GM23338 (cell line): ENCODE data around the gene TRIM31. TPM values are rescaled to one million over a fixed set of nuclear protein-coding genes. Genes with fewer than 3 reads are reported as not detected.

Experiments
- ATAC-seq: fragments of 200-7000 bp; cut with Tn5 transposase; 3 replicates; pipeline ENCODE4 v1.9.1; 2020
- DNase-seq: peaks from one replicate; pipeline ENCODE4 v3.0.0-alpha.2; 2015; ENCODE audit warnings: low spot score
- H2AFZ ChIP-seq: fragments of 200-600 bp; sonication (generic); 2 replicates; pipeline ENCODE4 v1.8.0; 2016; ENCODE audit warnings: antibody characterized with exemption, mild to moderate bottlenecking, moderate library complexity
- H3F3A ChIP-seq: fragments of 200-600 bp; sonication (generic); replicated peaks from 2 replicates; pipeline ENCODE4 v1.8.0; 2017; ENCODE audit warnings: antibody characterized with exemption, mixed run types, low read depth
- H3K27ac ChIP-seq: fragments of 200-600 bp; sonication (generic); 2 replicates; pipeline ENCODE4 v1.6.1; 2016; ENCODE audit warnings: low read depth
- H3K27me3 ChIP-seq: fragments of 200-600 bp; sonication (generic); 2 replicates; pipeline ENCODE4 v1.8.0; 2016; ENCODE audit warnings: mild to moderate bottlenecking, mixed run types, moderate library complexity; ENCODE audit not compliant: insufficient read depth
- H3K36me3 ChIP-seq: fragments of 200-600 bp; sonication (generic); 2 replicates; pipeline ENCODE4 v1.8.0; 2016; ENCODE audit warnings: mild to moderate bottlenecking; ENCODE audit not compliant: insufficient read depth
- H3K4me1 ChIP-seq: fragments of 200-600 bp; sonication (generic); 2 replicates; pipeline ENCODE4 v1.8.0; 2016; ENCODE audit warnings: mild to moderate bottlenecking, moderate library complexity; ENCODE audit not compliant: insufficient read depth
- H3K4me2 ChIP-seq: fragments of 200-600 bp; sonication (generic); 2 replicates; pipeline ENCODE4 v1.7.1; 2017; ENCODE audit warnings: mixed run types
- H3K4me3 ChIP-seq: fragments of 200-600 bp; sonication (generic); 2 replicates; pipeline ENCODE4 v1.6.1; 2016; ENCODE audit warnings: mixed run types
- H3K79me2 ChIP-seq: fragments of 200-600 bp; sonication (generic); replicated peaks from 2 replicates; pipeline ENCODE4 v1.8.0; 2017; ENCODE audit warnings: mild to moderate bottlenecking; ENCODE audit not compliant: insufficient read depth
- H3K9me2 ChIP-seq: fragments of 200-600 bp; sonication (generic); 2 replicates; pipeline ENCODE4 v1.8.0; 2017; ENCODE audit not compliant: insufficient read depth
- H4K20me1 ChIP-seq: fragments of 200-600 bp; sonication (generic); replicated peaks from 2 replicates; pipeline ENCODE4 v1.8.0; 2017; ENCODE audit warnings: mild to moderate bottlenecking; ENCODE audit not compliant: insufficient read depth
- H3K27ac Mint-ChIP-seq: 2 replicates; pipeline ENCODE4 v1.8.0; 2020; ENCODE audit warnings: inconsistent platforms, mild to moderate bottlenecking, moderate library complexity, mixed read lengths
- H3K27me3 Mint-ChIP-seq: 3 replicates; pipeline ENCODE4 v1.8.0; 2022; ENCODE audit warnings: low read depth, mild to moderate bottlenecking, moderate library complexity, mixed read lengths, inconsistent platforms; ENCODE audit not compliant: insufficient read depth, poor library complexity
- H3K36me3 Mint-ChIP-seq: 3 replicates; pipeline ENCODE4 v1.8.0; 2021; ENCODE audit warnings: low read depth, mild to moderate bottlenecking, inconsistent platforms, moderate library complexity, mixed read lengths
- H3K4me1 Mint-ChIP-seq: 3 replicates; pipeline ENCODE4 v1.8.0; 2020; ENCODE audit warnings: mild to moderate bottlenecking, inconsistent platforms, mixed read lengths
- H3K4me3 Mint-ChIP-seq: 3 replicates; pipeline ENCODE4 v1.8.0; 2021; ENCODE audit warnings: moderate library complexity, mild to moderate bottlenecking, inconsistent platforms, mixed read lengths
- H3K9me3 Mint-ChIP-seq: 3 replicates; pipeline ENCODE4 v1.8.0; 2020; ENCODE audit warnings: moderate library complexity, mild to moderate bottlenecking, inconsistent platforms, mixed read lengths
- CREB1 ChIP-seq: fragments of 250-450 bp; sonication (Bioruptor Pico); IDR thresholded peaks from 2 replicates; pipeline ENCODE4 v1.5.0; 2020; ENCODE audit warnings: low read depth, mild to moderate bottlenecking, moderate library complexity
- JUNB ChIP-seq: IDR thresholded peaks from one replicate; pipeline ENCODE4 v1.6.1; 2016; ENCODE audit warnings: antibody characterized with exemption; ENCODE audit not compliant: unreplicated experiment
- NANOG ChIP-seq: IDR thresholded peaks from 2 replicates; pipeline ENCODE4 v1.6.1; 2016; ENCODE audit warnings: antibody characterized with exemption, borderline replicate concordance
- STAT1 ChIP-seq: IDR thresholded peaks from one replicate; pipeline ENCODE4 v1.6.1; 2016; ENCODE audit warnings: antibody characterized with exemption; ENCODE audit not compliant: unreplicated experiment
- ZNF114 ChIP-seq: fragments of 250-450 bp; sonication (Bioruptor Pico); IDR thresholded peaks from 2 replicates; pipeline ENCODE4 v1.5.0; 2020; ENCODE audit warnings: mild to moderate bottlenecking, moderate library complexity
- polyA plus RNA-seq: library from polyadenylated mRNA; unstranded; fragments of >200 nt; fragmentation: Nextera tagmentation; extraction: Ambion mirVana; gene quantifications from 2 replicates; pipeline ENCODE4 v1.2.1, GENCODE V29; 2016
- total RNA-seq: library from RNA; depleted of rRNA; stranded (reverse); fragments of >200 nt; shearing (Covaris generic); gene quantifications from 2 replicates; pipeline ENCODE4 v1.2.3, GENCODE V29; 2014
- TF ChIP-seq, protein P1 (sequence below), 2 experiments: fragments of 200-600 bp in 1 of 2; sonication (generic) in 1 of 2; conservative IDR thresholded peaks; 2 replicates each; pipeline versions ENCODE4 v1.5.1 to v1.6.1; 2016 to 2017; ENCODE audit warnings: antibody characterized with exemption in 2 of 2, low read depth in 2 of 2, mild to moderate bottlenecking in 2 of 2, moderate library complexity in 1 of 2
- TF ChIP-seq, protein P2 (sequence below): IDR thresholded peaks from 2 replicates; pipeline ENCODE4 v1.6.1; 2016; ENCODE audit warnings: antibody characterized with exemption
- TF ChIP-seq, protein P3 (sequence below): fragments of 250-450 bp; sonication (Bioruptor Pico); IDR thresholded peaks from 2 replicates; pipeline ENCODE4 v1.5.0; 2020; ENCODE audit warnings: mild to moderate bottlenecking, moderate library complexity

Gene TRIM31
- total and polyA plus RNA-seq, 2 experiments from 2014 or later: 0.26 TPM; not detected in 1

DNA sequence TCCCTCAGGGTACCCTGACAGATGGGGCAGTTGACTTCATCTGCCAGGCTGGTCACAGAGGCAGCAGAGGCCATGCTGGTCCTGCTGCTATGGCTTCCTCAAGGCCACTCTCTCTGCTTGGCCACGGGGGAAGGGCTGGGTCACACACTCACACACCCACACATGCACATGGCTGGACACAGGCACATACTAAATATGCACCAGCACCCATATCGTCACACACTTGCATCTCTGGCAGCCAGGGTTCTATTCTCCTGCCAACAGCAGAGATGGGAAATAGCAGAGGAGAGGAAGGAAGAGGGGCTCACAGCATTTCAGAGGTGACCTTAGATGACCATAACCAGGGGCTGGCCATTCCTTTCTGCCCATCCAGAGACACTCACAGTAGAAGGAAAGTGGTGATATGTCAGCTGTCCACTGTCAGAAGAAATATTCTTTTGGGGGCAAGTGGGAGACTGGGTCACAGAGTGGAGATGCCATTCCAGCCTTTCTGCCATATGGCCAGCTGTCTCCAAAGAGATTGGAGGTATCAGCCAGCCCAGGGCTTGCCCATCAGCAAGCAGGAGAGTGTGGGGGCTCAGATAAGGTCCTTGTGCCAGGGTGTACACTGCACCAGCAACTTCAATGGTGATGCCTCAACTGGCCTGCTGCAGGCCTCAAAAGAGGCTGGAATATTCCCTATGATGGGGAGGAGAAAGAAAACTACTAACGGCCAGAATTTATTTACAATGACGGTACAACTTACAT is 48.1 kb upstream of the TRIM31 start, which contains the start of gene TRIM10 (continued):
- TF ChIP-seq, protein P1, sequence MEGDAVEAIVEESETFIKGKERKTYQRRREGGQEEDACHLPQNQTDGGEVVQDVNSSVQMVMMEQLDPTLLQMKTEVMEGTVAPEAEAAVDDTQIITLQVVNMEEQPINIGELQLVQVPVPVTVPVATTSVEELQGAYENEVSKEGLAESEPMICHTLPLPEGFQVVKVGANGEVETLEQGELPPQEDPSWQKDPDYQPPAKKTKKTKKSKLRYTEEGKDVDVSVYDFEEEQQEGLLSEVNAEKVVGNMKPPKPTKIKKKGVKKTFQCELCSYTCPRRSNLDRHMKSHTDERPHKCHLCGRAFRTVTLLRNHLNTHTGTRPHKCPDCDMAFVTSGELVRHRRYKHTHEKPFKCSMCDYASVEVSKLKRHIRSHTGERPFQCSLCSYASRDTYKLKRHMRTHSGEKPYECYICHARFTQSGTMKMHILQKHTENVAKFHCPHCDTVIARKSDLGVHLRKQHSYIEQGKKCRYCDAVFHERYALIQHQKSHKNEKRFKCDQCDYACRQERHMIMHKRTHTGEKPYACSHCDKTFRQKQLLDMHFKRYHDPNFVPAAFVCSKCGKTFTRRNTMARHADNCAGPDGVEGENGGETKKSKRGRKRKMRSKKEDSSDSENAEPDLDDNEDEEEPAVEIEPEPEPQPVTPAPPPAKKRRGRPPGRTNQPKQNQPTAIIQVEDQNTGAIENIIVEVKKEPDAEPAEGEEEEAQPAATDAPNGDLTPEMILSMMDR (conservative IDR thresholded peaks at IDR 0.05; ENCODE audit: low read depth in 2 of 2): no peak
- TF ChIP-seq ZNF114 (CRISPR knock-in tag): no peak

DNA sequence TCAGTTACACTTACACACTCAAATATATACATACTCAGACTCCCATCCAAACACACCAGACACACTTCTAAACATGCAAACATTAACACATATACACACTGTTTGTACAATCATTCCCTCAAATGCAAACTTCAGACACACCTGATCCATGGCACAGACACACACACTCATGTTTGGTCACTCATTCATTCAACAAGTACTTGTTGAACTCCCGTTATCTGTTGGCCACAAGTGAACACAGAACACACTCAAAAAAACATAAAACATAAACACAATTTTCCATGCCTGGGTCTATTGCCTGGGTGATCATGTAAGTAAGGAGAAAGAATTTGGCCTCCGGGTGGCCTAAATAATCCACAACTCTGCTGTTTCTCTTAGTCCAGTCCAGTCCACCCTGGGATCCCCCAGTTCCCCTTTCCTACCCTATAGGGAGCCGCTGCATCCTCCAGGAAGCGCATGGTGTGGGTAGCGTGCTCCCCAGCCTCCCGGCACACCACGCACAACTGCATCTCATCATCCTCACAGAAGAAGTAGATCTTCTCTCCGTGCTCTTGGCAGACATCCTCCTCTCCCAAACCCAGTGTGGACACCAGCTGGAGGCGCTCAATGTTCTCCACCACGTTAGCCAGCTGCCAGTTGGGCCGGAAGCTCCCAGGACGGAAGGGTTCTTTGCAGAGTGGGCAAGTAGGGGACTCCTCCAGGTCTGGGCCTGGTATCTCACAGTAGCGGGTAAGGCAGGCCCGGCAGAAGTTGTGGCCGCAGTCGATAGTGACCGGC is 47.3 kb upstream of the TRIM31 start:
- ATAC-seq: no peak
- Mint-ChIP-seq H3K4me3 (no peak overlapping the region), H3K4me1 (peaks cover 3% of the 10 kb centered on the region; the same call in 2 of the 3 replicates), H3K9me3 (no peaks in the 10 kb centered on the region), H3K27me3 (peaks cover 6% of the 10 kb centered on the region), H3K36me3 (no peaks in the 10 kb centered on the region), H3K27ac (no peak overlapping the region)
- Histone ChIP-seq H4K20me1 (no peaks in the 10 kb centered on the region), H3K27ac (no peak overlapping the region), H3K79me2 (no peaks in the 10 kb centered on the region), H3F3A (no peaks in the 10 kb centered on the region), H3K4me2 (no peak overlapping the region), H3K4me3 (no peak overlapping the region), H2AFZ (no peak overlapping the region), H3K4me1 (no peaks in the 10 kb centered on the region), H3K9me2 (no peaks in the 10 kb centered on the region), H3K36me3 (no peaks in the 10 kb centered on the region), H3K27me3 (0 out of 2 replicates have a peak, but pooled peaks cover 4% of the 10 kb centered on the region)
- no peak for DNase-seq
- TF ChIP-seq, protein P2, sequence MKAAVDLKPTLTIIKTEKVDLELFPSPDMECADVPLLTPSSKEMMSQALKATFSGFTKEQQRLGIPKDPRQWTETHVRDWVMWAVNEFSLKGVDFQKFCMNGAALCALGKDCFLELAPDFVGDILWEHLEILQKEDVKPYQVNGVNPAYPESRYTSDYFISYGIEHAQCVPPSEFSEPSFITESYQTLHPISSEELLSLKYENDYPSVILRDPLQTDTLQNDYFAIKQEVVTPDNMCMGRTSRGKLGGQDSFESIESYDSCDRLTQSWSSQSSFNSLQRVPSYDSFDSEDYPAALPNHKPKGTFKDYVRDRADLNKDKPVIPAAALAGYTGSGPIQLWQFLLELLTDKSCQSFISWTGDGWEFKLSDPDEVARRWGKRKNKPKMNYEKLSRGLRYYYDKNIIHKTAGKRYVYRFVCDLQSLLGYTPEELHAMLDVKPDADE: no peak

DNA sequence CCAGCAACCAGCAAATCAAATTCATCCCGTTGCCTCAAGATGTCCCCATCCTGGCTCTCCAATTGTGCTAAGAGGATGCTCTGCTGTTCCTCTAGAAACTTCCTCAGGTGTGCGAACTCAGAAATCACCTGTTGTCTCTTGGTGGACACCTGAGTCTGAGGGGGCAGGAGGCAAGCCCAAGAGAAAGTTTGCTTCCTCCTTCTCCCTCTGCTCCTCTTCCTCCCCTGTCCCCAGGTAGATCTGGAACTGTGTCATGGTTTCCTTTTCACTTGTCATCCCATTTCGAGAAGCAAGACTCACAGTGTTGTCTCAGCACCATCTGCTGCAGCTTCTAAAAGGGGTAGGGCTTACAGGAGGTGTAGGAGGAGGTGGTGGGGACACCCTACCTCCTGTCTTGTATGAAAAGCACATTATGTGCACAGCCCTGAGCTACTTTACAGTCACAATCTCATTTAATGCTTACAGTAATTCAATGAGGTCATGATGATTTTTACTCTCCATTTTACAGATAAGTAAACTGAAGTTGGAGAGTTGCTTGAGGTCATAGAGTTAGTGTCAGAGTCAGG is 45.7 kb upstream of the TRIM31 start:
- H3K79me2 ChIP-seq: no peaks in the 10 kb centered on the region
- no peaks in the 10 kb centered on the region for H3F3A ChIP-seq
- no peaks in the 10 kb centered on the region for H3K4me1 ChIP-seq
- H3K4me3 ChIP-seq: no peak overlapping the region
- H3K27ac ChIP-seq: no peak overlapping the region
- Mint-ChIP-seq H3K27ac (no peak overlapping the region), H3K36me3 (no peaks in the 10 kb centered on the region), H3K27me3 (peaks cover 8% of the 10 kb centered on the region), H3K4me1 (peaks cover 2% of the 10 kb centered on the region; the same call in 1 of the 3 replicates), H3K4me3 (no peak overlapping the region), H3K9me3 (no peaks in the 10 kb centered on the region)
- H3K36me3 ChIP-seq: no peaks in the 10 kb centered on the region
- H3K9me2 ChIP-seq: no peaks in the 10 kb centered on the region
- 0 out of 2 replicates have a peak, but pooled peaks cover 7% of the 10 kb centered on the region for H3K27me3 ChIP-seq
- H4K20me1 ChIP-seq: no peaks in the 10 kb centered on the region
- DNase-seq (no peak), ATAC-seq (no peak)
- no peak overlapping the region for H2AFZ ChIP-seq
- no peak overlapping the region for H3K4me2 ChIP-seq
- TF ChIP-seq STAT1 (no peak), CREB1 (no peak), JUNB (no peak), NANOG (no peak)
- TF ChIP-seq, protein P3, sequence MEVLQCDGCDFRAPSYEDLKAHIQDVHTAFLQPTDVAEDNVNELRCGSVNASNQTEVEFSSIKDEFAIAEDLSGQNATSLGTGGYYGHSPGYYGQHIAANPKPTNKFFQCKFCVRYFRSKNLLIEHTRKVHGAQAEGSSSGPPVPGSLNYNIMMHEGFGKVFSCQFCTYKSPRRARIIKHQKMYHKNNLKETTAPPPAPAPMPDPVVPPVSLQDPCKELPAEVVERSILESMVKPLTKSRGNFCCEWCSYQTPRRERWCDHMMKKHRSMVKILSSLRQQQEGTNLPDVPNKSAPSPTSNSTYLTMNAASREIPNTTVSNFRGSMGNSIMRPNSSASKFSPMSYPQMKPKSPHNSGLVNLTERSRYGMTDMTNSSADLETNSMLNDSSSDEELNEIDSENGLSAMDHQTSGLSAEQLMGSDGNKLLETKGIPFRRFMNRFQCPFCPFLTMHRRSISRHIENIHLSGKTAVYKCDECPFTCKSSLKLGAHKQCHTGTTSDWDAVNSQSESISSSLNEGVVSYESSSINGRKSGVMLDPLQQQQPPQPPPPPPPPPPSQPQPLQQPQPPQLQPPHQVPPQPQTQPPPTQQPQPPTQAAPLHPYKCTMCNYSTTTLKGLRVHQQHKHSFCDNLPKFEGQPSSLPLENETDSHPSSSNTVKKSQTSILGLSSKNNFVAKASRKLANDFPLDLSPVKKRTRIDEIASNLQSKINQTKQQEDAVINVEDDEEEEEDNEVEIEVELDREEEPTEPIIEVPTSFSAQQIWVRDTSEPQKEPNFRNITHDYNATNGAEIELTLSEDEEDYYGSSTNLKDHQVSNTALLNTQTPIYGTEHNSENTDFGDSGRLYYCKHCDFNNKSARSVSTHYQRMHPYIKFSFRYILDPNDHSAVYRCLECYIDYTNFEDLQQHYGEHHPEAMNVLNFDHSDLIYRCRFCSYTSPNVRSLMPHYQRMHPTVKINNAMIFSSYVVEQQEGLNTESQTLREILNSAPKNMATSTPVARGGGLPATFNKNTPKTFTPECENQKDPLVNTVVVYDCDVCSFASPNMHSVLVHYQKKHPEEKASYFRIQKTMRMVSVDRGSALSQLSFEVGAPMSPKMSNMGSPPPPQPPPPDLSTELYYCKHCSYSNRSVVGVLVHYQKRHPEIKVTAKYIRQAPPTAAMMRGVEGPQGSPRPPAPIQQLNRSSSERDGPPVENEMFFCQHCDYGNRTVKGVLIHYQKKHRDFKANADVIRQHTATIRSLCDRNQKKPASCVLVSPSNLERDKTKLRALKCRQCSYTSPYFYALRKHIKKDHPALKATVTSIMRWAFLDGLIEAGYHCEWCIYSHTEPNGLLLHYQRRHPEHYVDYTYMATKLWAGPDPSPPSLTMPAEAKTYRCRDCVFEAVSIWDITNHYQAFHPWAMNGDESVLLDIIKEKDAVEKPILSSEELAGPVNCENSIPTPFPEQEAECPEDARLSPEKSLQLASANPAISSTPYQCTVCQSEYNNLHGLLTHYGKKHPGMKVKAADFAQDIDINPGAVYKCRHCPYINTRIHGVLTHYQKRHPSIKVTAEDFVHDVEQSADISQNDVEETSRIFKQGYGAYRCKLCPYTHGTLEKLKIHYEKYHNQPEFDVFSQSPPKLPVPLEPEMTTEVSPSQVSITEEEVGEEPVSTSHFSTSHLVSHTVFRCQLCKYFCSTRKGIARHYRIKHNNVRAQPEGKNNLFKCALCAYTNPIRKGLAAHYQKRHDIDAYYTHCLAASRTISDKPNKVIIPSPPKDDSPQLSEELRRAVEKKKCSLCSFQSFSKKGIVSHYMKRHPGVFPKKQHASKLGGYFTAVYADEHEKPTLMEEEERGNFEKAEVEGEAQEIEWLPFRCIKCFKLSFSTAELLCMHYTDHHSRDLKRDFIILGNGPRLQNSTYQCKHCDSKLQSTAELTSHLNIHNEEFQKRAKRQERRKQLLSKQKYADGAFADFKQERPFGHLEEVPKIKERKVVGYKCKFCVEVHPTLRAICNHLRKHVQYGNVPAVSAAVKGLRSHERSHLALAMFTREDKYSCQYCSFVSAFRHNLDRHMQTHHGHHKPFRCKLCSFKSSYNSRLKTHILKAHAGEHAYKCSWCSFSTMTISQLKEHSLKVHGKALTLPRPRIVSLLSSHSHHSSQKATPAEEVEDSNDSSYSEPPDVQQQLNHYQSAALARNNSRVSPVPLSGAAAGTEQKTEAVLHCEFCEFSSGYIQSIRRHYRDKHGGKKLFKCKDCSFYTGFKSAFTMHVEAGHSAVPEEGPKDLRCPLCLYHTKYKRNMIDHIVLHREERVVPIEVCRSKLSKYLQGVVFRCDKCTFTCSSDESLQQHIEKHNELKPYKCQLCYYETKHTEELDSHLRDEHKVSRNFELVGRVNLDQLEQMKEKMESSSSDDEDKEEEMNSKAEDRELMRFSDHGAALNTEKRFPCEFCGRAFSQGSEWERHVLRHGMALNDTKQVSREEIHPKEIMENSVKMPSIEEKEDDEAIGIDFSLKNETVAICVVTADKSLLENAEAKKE (CRISPR knock-in tag): no peak
